Activated CD8-positive, alpha-beta T cell treated with anti-CD3 and anti-CD28 coated beads for 36 hours (primary cell): ENCODE measurements around the gene TSPO. TPM values are rescaled to one million over a fixed set of nuclear protein-coding genes. Genes with fewer than 3 reads are reported as not detected.
A peak's percentile ranks its signal among the peaks of the same experiment; 100 is the strongest.

Source experiments
- ATAC-seq: fragments of 200-7000 bp; cut with Tn5 transposase; one replicate; pipeline ENCODE4 v1.10.0; 2021; ENCODE audit warnings: mild to moderate bottlenecking, moderate library complexity
- CTCF ChIA-PET: fragments of 350-600 bp; sonication (Branson Sonifier 250); formaldehyde crosslinking; loops from one replicate; lab custom pipeline; 2021; ENCODE audit warnings: antibody characterized with exemption; lab: Charles Lee
- POLR2A ChIA-PET: fragments of 350-600 bp; sonication (Branson Sonifier 250); formaldehyde crosslinking; loops from one replicate; lab custom pipeline; 2021; ENCODE audit warnings: antibody characterized with exemption; lab: Charles Lee
- DNase-seq: peaks from one replicate; pipeline ENCODE4 v3.0.0-alpha.2; 2020
- H3K27ac Mint-ChIP-seq: one replicate; pipeline ENCODE4 v1.8.0; 2021; ENCODE audit warnings: mild to moderate bottlenecking, mixed read lengths
- H3K27me3 Mint-ChIP-seq: one replicate; pipeline ENCODE4 v1.8.0; 2021; ENCODE audit warnings: mixed read lengths
- H3K36me3 Mint-ChIP-seq: one replicate; pipeline ENCODE4 v1.8.0; 2021; ENCODE audit warnings: low read depth, mixed read lengths
- H3K4me1 Mint-ChIP-seq: one replicate; pipeline ENCODE4 v1.8.0; 2021; ENCODE audit warnings: low read depth, mixed read lengths
- H3K4me3 Mint-ChIP-seq: one replicate; pipeline ENCODE4 v1.8.0; 2021; ENCODE audit warnings: mild to moderate bottlenecking, moderate library complexity, mixed read lengths
- H3K9me3 Mint-ChIP-seq: one replicate; pipeline ENCODE4 v1.8.0; 2021; ENCODE audit warnings: mixed read lengths
- intact Hi-C: fragments of 100-400 bp; cut with micrococcal nuclease; formaldehyde crosslinking; loops from one replicate; pipeline ENCODE4 v1.10.0; 2022
- total RNA-seq, 2 experiments: library from RNA; stranded (reverse); gene quantifications; one replicate each; pipeline ENCODE4 v1.2.3, GENCODE V29; 2021
- TF ChIP-seq, protein P1 (sequence below): fragments of 200-600 bp; IDR thresholded peaks from one replicate; pipeline ENCODE4 v1.8.0; 2022; ENCODE audit warnings: antibody characterized with exemption, mild to moderate bottlenecking

TSPO gene
- total RNA-seq, 2 experiments from 2014 or later: 94.8 to 103 TPM

DNA sequence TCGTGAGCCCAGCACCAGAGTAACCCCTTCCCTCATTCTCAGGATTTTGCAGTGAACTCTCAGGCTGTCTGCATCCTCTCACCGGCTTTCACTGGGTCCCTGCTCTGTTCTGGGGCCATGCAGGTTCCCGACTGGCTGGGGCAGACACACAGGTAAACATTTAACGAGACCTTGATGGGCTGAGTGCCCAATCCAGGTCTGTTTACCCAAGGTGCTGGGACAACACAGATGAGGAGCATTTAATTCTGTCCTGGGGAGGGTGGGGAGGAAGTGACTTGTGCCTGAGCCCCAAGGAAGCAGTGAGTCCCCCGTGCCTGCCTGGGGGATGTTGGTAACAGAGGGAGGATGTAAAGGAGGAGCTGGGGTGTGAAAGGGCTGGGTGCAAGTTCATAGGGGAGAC, 36.4 kb upstream of the TSPO start:
- POLR2A ChIA-PET: no interaction called here
- Mint-ChIP-seq H3K27ac (no peak overlapping the region), H3K27me3 (peaks cover 3% of the 10 kb centered on the region), H3K36me3 (no peaks in the 10 kb centered on the region), H3K9me3 (no peaks in the 10 kb centered on the region), H3K4me1 (peaks cover 11% of the 10 kb centered on the region), H3K4me3 (no peak overlapping the region)
- ATAC-seq: no peak
- TF ChIP-seq, protein P1, sequence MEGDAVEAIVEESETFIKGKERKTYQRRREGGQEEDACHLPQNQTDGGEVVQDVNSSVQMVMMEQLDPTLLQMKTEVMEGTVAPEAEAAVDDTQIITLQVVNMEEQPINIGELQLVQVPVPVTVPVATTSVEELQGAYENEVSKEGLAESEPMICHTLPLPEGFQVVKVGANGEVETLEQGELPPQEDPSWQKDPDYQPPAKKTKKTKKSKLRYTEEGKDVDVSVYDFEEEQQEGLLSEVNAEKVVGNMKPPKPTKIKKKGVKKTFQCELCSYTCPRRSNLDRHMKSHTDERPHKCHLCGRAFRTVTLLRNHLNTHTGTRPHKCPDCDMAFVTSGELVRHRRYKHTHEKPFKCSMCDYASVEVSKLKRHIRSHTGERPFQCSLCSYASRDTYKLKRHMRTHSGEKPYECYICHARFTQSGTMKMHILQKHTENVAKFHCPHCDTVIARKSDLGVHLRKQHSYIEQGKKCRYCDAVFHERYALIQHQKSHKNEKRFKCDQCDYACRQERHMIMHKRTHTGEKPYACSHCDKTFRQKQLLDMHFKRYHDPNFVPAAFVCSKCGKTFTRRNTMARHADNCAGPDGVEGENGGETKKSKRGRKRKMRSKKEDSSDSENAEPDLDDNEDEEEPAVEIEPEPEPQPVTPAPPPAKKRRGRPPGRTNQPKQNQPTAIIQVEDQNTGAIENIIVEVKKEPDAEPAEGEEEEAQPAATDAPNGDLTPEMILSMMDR: no peak
- intact Hi-C loops: no loop called here
- DNase-seq: no peak
- CTCF ChIA-PET: no interaction called here

DNA sequence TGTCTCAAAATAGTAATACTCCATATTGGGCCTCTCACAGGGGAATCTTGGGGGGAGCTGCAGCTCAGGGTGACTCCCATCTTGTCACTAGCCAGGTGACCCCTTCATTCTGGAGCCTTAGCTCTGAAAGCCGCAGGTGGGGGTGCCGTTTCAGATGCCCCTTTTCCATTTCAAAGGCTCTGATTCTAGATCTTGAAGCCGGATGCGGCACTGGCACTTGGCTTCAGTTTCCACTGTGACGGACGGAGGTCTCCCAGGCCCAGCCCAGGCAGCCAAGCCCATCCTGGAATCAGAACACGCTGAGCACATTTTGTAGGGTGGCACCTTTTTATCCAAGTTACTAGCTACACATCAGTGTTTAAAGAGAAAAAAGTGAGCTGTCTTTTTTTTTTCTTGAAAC, 34.4 kb upstream of the TSPO start:
- TF ChIP-seq, protein P1: no peak
- DNase-seq: no peak

DNA sequence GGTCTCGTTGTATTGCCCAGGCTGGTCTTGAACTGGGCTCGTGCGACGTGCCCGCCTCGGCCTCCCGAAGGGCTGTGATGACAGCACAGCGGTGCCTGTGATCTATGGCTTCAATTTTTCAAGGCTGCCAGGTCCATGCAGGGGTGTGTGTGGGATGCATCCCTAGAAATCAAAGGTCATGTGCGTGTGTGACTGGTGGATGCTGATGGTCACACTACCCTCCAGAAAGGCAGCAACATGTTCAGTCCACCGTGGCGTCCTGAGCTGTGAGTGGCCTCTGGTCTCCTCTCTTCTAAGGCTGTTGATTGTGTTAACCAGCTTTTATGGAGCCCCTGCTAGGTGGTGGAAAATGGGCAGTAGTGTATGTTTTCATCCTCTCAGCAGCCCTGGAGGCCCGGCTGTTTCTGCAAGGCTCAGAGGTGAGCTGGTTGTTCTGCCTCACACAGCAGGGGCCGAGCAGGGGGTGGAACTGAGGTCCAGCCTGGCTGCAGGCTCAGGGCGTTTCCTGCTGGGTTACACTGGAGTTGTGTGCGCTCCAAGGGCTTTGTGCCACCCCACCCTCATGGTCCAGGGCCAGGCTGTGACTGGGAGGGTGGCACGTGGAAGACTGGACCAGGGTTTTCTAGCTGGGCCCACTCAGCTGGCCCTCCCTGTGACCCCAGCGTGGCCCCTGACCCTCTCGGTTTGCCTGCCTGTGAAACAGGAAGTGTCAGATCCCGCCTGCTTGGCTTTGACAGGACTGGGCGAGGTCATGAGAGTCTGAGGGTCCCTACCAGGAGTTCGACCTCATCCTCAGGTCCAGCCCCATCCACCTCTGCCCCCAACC, 33.1 kb upstream of the TSPO start:
- ChIA-PET CTCF (no interaction called here), POLR2A (no interaction called here)
- Mint-ChIP-seq H3K4me1 (peaks cover 6% of the 10 kb centered on the region), H3K27me3 (no peaks in the 10 kb centered on the region), H3K27ac (no peak overlapping the region), H3K4me3 (no peak overlapping the region), H3K36me3 (no peaks in the 10 kb centered on the region), H3K9me3 (no peaks in the 10 kb centered on the region)
- TF ChIP-seq, protein P1: no peak
- intact Hi-C loops: no loop called here
- DNase-seq (no peak), ATAC-seq (no peak)

More for the DNA sequence above, 34.4 kb upstream of the TSPO start:
- H3K27ac Mint-ChIP-seq: no peak overlapping the region
- peaks cover 6% of the 10 kb centered on the region for H3K4me1 Mint-ChIP-seq
- ATAC-seq: no peak
- no peaks in the 10 kb centered on the region for H3K36me3 Mint-ChIP-seq
- H3K4me3 Mint-ChIP-seq: no peak overlapping the region
- intact Hi-C loops: no loop called here
- ChIA-PET POLR2A (no interaction called here), CTCF (no interaction called here)
- no peaks in the 10 kb centered on the region for H3K27me3 Mint-ChIP-seq
- no peaks in the 10 kb centered on the region for H3K9me3 Mint-ChIP-seq

DNA sequence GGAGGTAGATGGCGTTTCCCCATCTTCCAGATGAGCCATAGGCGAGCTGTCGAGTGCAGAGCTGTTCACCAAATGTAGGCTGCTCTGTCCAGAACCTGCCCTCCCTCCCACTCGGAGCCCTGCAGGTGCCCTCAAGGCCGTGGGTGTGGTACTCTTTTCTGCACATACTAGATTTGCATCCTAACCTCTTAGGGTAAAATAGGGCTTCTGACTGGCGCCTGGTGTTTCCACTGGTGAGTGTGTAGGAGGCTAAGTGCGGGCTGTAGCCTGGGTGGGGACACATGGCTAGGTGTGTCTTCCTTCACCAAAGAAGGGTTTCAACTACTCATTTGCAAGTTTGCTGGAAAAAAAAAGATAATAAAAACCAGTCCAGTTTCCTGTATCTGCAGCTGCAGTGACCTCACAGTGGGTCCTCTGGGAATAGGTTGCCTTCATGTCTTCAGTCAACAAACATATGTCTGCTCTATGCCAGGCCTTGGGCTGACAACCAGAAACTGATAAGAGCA, 32.4 kb upstream of the TSPO start:
- TF ChIP-seq, protein P1: no peak
- Mint-ChIP-seq H3K9me3 (no peaks in the 10 kb centered on the region), H3K27me3 (no peaks in the 10 kb centered on the region), H3K4me3 (no peak overlapping the region), H3K4me1 (peaks cover 6% of the 10 kb centered on the region), H3K36me3 (no peaks in the 10 kb centered on the region), H3K27ac (no peak overlapping the region)
- DNase-seq: no peak
- intact Hi-C loops: no loop called here
- ATAC-seq: no peak
- ChIA-PET POLR2A (no interaction called here), CTCF (no interaction called here)

DNA sequence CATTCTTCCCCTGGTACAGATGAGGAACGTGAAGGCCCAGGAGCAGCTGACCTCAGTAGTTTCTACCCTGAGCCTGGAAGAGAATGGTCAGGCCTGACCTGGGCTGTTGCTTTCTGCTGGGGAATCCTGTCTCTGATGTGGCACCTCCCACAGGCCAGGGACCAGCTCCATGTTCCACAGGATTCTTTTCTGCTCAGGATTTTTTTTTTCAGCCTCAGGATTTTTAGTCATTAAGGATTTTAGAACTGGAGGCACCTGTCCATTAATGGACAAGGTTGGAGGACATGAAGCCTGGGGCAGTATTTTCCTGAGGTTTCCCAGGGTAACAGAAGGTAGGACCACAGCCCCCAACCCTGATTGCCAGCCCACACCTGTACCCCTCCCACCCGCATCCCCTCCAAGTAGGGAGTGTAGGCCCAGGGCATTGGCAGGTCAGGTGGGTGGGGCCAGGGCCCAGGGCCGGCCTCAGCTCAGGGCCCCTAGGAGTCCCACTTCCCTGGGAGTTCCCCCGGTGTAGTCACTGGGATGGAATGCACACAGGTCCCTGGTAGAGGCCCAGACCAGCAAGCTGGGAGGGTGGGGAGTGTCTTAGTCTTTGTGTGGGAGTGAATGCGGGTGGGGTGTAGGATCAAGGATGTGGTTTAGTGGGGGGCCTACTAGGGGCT, 24.7 kb upstream of the TSPO start:
- ChIA-PET CTCF (no interaction called here), POLR2A (no interaction called here)
- peaks cover 17% of the 10 kb centered on the region for H3K4me1 Mint-ChIP-seq
- intact Hi-C loops: no loop called here
- H3K27me3 Mint-ChIP-seq: no peaks in the 10 kb centered on the region
- DNase-seq (peak; percentile 14), ATAC-seq (peak; percentile 65)
- peak overlapping the region; percentile 11 for H3K27ac Mint-ChIP-seq
- peaks cover under 1% of the 10 kb centered on the region for H3K36me3 Mint-ChIP-seq
- TF ChIP-seq, protein P1: no peak
- H3K9me3 Mint-ChIP-seq: no peaks in the 10 kb centered on the region
- no peak overlapping the region for H3K4me3 Mint-ChIP-seq
